NOMO-1 (cell line): ENCODE measurements around the gene CIRBP.

Source experiments
- DNase-seq, 2 experiments: peaks; one replicate each; lab custom pipeline; 2025; ENCODE audit not compliant: unreplicated experiment in 2 of 2; lab: John Stamatoyannopoulos, UW

CIRBP gene

DNA sequence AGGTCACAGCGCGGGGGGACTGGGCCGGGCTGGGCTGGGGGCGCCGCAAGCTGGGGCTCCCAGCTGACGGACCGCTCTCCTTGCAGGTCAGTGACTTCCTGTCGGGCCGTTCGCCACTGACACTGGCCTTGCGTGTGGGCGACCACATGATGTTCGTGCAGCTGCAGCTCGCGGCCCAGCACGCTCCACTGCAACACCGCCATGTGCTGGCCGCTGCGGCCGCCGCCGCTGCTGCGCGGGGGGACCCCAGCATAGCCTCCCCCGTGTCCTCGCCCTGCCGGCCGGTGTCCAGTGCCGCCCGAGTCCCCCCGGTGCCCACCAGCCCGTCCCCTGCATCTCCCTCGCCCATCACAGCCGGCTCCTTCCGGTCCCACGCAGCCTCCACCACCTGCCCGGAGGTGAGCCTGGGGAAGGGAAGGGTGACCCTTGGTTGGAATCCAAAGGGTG lies 15.0 kb upstream of the CIRBP start:
- DNase-seq: no peak

GRCh38 chr19:1254530-1255185 lies 14.5 kb upstream of the CIRBP start:
- no peak for DNase-seq

GRCh38 chr19:1255186-1256161 lies 13.7 kb upstream of the CIRBP start:
- DNase-seq: no peak

- DNase-seq: no peak
Observed at GRCh38 chr19:1256646-1257474, 12.3 kb upstream of the CIRBP start.

- no peak for DNase-seq
Observed at GRCh38 chr19:1257475-1258162, 11.5 kb upstream of the CIRBP start.

DNA sequence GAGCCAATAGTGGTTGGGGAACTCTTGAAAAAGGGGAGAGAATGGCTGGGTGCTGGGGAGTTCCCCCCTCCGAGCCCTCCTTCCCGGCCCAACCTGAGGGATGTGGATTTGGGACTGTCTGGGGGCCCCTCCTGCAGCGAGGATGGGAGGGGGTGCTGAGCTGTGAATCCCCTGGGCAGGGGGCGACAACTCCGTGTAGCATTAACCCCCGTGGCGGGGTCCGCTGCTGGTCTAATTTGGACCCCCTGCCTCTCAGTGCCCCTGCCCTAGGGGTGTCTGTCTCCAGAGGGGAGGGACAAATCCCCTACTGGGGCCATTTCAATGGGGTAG lies 11.0 kb upstream of the CIRBP start:
- DNase-seq: no peak

DNA sequence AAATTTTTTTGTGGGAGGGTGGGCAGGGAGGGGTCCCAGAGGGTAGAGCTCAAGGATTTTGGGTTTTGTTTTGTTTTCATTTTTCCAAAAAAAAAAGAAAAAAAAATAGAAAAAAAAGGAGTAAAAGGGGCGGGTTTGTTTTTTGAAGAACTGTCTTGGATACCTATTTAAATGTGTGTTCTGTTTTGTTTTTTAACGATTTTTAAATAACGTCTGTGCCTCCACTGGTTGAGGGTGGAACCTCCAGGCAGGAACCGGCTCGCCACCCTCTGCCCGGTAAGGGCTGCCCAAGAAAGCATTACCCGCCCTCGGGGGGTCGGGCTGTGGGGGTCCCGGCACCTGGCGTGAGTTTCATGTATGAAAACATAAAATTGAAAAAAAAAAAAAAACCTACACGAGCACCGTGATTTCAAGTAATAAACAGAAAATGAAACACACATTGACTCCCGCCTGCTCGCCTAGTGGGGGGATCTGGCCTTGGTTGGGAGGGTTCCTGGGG lies 10.4 kb upstream of the CIRBP start:
- peak in 1 of 2 experiments; percentile 48 for DNase-seq

DNA sequence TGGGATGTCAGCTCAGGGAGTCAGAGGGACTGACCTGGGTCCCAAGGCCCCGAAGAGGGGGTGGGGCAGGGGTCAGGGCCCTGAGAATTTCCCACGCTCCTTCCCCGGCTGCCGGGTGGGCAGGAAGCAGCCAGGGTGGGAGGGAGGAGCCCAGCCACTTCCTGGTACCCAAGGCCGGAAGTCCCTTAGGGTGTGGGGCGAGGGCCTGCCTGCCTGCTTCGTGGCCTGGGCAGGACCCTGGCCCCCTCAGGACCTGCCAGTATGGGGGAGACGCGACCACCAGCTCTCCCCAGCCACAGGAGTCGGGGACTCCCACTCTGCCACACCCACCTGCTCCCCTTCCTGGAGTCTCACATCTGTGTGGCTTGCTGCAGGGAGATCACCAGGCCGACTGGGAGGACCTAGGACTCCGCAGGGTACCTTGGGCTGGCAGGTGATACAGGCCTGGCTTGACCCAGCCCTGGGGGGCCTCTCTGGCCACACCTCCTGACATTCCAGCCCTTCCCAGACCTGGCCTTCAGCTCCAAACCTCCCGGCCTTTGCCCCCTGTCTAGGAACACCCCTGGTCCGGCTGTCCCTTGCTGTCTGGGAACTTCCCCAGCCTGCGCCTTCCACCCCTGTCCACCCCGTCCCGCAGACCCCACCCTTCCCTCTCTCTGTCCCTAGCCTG lies 9.8 kb upstream of the CIRBP start:
- DNase-seq: peak; percentile 62 to 65

DNA sequence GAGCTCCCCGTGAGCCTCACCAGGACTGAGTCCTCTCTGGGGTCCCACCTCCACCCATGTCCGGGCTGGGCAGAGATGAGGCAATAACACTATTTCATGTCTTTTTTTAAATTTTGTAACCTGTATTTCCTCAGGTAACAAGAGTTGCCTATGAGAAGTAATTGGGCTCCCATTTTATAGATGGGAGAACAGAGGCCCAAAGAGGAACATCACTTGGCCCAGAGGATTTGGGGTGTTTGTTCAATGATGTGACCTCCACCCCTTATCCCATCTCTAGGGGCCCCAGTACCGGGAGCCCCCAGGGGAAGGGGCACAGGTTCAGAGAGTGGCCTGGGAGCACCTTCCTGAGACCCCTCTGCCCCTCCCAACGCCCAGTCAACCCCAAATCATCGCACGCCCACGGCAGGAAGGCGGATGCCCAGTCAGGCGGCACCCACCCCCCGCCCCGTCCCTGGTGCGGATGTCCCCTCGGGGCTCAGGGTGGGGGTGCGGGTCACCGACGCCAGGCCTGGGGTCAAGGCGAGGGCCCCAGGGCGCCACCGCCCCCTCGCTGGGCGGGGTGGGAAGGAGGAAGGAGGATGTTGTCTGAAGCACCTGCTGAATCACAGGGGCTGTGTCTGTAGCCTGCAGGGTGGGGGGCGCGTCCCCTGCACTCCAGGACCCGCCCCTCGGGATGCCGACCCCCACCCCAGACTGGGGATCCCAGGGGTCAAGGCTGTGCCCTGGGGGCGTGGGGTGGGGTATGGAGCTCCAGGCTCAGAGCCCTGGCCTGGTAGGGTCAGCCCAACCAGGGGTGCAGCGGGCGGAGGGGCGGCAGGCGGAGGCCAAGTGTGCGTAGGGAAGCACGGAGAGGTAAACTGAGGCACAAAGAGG lies 9.0 kb upstream of the CIRBP start:
- no peak for DNase-seq

DNA sequence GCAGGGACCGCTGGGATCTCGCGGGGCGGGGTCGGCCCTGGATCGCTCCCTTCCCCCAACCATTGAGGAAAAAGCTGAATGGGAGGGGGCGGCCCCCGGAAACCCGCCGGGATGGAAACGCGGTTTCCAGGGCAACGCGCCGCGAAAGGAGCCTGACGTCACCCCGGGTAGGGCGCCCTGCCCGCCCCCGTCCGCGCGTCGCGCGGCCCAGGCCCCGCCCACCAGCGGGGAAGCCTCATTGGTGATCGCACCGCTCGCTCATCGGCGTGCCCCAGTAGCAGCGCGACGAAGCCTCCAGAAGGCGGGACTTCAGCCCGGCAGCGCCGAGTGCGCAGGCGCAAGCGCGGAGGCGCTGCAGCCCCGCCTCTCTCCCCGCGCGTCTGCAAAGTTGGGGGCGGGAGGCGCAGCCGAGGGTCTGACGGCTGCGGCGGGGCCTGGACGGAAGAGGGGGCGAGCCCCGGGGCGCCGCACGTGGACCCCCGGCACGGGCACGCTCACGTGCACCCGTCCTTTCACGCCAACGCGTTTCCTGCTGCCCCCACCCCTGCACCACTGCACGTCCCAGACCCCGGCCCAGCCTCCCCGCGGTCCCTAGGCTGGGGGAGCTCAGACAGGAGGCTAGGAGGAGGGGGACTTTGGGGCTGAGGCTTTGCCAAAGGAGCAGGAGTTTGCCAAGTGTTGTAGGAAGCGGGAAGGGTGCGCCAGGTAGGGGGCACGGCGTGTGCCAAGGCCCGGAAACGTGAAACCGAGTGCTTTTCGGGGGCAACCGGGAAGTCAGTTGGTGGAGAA lies 8.2 kb upstream of the CIRBP start:
- DNase-seq: peak; percentile 93 to 96

GRCh38 chr19:1261538-1261797 lies 7.7 kb upstream of the CIRBP start:
- peak in 1 of 2 experiments; percentile 37 for DNase-seq

- DNase-seq: no peak
Observed at GRCh38 chr19:1261798-1262622, 7.1 kb upstream of the CIRBP start.

DNA sequence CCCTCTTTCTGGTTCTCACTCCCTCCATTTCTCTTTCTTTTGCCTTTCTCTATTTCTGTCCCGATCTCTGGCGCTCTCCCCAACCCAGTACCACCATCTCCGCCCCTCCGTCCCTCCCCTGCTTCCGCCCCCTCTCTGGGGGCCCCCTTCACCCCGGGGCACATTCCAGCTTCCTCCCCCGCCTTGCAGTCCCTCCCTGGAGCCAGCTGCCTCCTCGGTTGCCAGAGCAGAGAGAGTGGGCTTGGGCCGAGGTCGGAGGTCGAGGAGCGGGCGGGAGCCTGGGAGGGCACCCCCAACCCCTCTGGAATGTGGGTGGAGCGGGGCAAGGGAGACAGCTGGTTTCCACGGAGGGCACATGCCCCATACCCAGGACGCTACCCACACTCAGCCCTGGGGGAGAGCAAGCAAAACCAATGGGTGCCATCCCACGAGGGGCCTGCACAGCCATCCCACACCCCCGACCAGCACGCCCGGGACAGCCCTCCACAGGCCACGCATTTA lies 6.5 kb upstream of the CIRBP start:
- DNase-seq: no peak

- DNase-seq: no peak
Observed at GRCh38 chr19:1263188-1263587, 5.9 kb upstream of the CIRBP start.

GRCh38 chr19:1264801-1265614 lies 4.1 kb upstream of the CIRBP start:
- DNase-seq: no peak

DNA sequence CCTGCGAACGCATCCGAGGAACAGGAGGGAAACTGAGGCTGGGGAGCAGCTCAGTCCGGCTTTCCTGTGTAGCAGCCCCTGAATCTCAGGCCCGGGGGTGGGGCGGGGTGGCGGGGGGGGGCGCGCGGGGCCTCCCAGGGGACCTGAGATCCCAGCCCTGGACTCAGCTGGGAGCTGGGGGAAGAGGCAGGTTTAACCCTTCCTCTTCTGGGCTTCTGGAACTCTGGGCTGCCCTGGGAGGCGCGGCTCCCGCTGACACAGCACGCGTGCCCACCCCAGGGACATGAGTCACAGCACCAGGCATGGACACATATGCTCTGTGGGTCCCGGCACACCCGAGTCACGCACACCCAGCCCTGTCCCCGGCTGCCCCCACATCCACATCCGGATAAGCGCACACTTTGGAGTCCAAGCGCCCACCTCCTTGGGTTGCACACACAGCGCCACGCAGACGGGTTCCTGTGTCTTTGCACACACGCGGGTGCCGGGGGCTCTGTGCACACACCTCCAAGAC lies 3.5 kb upstream of the CIRBP start:
- peak in 1 of 2 experiments; percentile 24 for DNase-seq
